ENCODE measurements around the gene SLC44A4. TPM values are rescaled to one million over a fixed set of nuclear protein-coding genes. Genes with fewer than 3 reads are reported as not detected.

SLC44A4 gene
- total and polyA plus RNA-seq, 2 of the 8 experiments (the other 6 are each of a cell fraction or from before 2014, with no cell fraction given), result 4.8 to 7.0 TPM

DNA sequence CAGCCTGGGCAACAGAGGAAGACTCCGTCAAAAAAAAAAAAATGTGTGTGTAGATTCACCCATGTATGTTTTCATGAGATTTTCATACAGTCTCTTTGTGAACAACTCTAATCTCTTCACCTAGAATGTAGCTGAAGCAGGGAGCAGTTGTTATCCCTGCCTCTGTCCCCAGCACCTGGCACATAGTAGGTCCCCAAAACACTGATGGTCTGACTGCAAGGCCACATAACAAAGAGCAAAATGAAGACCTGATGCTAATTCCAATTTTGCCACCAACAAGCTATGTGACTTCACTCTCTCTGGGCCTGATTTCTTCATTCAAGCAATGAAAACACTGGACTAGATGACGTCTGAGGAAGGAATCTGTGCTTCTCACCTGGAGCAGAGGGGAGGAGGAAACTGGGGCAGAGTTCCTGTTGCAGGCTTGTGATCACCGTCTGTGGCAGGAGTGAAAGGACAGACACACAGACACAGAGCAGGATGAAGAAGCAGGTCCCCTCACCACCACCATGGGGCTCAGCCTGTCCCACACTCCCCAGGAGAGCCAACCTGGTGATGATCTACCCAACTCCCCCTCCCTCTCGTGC lies 4.6 kb downstream of the SLC44A4 start:
- Histone ChIP-seq H3K18ac (ENCODE audit: extremely low read depth, low read length) (no peak overlapping the region), H2BK12ac (ENCODE audit: low read depth, low read length) (no peak overlapping the region), H4K5ac (ENCODE audit: insufficient read length, low read depth, low read length) (no peak overlapping the region), H3K79me2 (ENCODE audit: control insufficient read depth in 1 of 2, insufficient read depth in 2 of 2, low read length in 2 of 2) (no peaks in the 10 kb centered on the region), H4K91ac (replicated peaks; ENCODE audit: insufficient read length, low read length) (no peak overlapping the region), H3K23me2 (ENCODE audit: low read depth, low read length) (no peaks in the 10 kb centered on the region; the same call in 1 of the 2 replicates), H3K9ac (replicated peaks in 1 of 4; ENCODE audit: extremely low read depth in 1 of 4, low read depth in 3 of 4, low read length in 3 of 4) (no peak overlapping the region), H2AFZ (ENCODE audit: low read length) (no peak overlapping the region), H2BK15ac (ENCODE audit: low read length) (no peak overlapping the region), H3K4ac (replicated peaks; ENCODE audit: insufficient read length, low read depth, low read length) (no peak overlapping the region), H4K20me1 (replicated peaks in 1 of 2; ENCODE audit: control insufficient read depth in 1 of 2, insufficient read depth in 2 of 2, low read length in 2 of 2) (no peaks in the 10 kb centered on the region), H3K27me3 (replicated peaks in 1 of 4; ENCODE audit: control insufficient read depth in 3 of 4, extremely low read depth in 1 of 4, insufficient read depth in 3 of 4, low read length in 3 of 4) (no peaks in the 10 kb centered on the region), H3K4me3 (ENCODE audit: extremely low read depth in 1 of 4, insufficient read depth in 2 of 4, low read depth in 3 of 4, low read length in 4 of 4) (no peak overlapping the region), H3K36me3 (ENCODE audit: control insufficient read depth in 2 of 4, insufficient read depth in 4 of 4, low read length in 3 of 4) (no peaks in the 10 kb centered on the region), H3K4me1 (replicated peaks in 1 of 4; ENCODE audit: control insufficient read depth in 3 of 4, insufficient read depth in 4 of 4, low read length in 3 of 4) (peaks cover 0 to 22% (median 8%) of the 10 kb centered on the region in 4 experiments; a peak in 4 of 7 replicates), H2BK20ac (ENCODE audit: low read length) (no peak overlapping the region), H4K8ac (ENCODE audit: extremely low read depth, insufficient read depth, low read length) (no peak overlapping the region), H3K9me3 (ENCODE audit: insufficient read depth in 2 of 2, low read depth in 1 of 2, low read length in 1 of 2) (no peaks in the 10 kb centered on the region), H3K56ac (replicated peaks; ENCODE audit: insufficient read length, low read depth, low read length) (no peak overlapping the region), H3K79me1 (ENCODE audit: low read depth, low read length) (no peaks in the 10 kb centered on the region; the same call in 1 of the 2 replicates), H2BK5ac (ENCODE audit: low read depth, low read length) (no peak overlapping the region), H3K14ac (ENCODE audit: insufficient read length) (no peak overlapping the region), H3K4me2 (ENCODE audit: insufficient read depth in 1 of 2, low read depth in 2 of 2, low read length in 2 of 2) (no peak overlapping the region), H3K27ac (ENCODE audit: low read depth, low read length) (no peak overlapping the region), H2AK5ac (ENCODE audit: low read depth, low read length) (no peak overlapping the region), H2BK120ac (replicated peaks; ENCODE audit: low read depth, low read length) (no peak overlapping the region), H3K23ac (ENCODE audit: insufficient read length) (no peak overlapping the region)
- POLR2A ChIA-PET (ENCODE audit: partially characterized antibody), result interaction anchor here (0.5 to 5.6 kb wide), 7 partner anchors 9 to 299 kb away, joined by 3 to 47 read pairs (median 6); partner anchors contain the start of genes EHMT2, NEU1 and TNF
- FAIRE-seq (no peak), DNase-seq (ENCODE audit: low read depth in 1 of 2, low spot score in 2 of 2) (no peak)
- CTCF ChIA-PET (ENCODE audit: partially characterized antibody), result interaction anchor here (0.6 to 8.1 kb wide), 4 partner anchors 15 to 955 kb away, joined by 3 to 59 read pairs (median 4); no protein-coding TSS in a partner anchor
- 88% methylated on average over 4 of the region's 4 CpGs; no CpG with 5 or more reads in 1 of the 2 experiments for WGBS, 2 experiments (ENCODE audit: extremely low coverage in 1 of 2, insufficient coverage in 1 of 2, insufficient read length in 1 of 2, insufficient replicate concordance in 2 of 2, low coverage in 1 of 2, low lambda C conversion rate in 2 of 2, missing lambda C conversion rate in 1 of 2)
- no peak for TF ChIP-seq NANOG (IDR thresholded peaks at IDR 0.05; ENCODE audit: insufficient read depth, low read depth, low read length, poor library complexity, severe bottlenecking)
- TF ChIP-seq JUND (IDR thresholded peaks at IDR 0.05; ENCODE audit: low read length), result no peak
- TF ChIP-seq MAFK (IDR thresholded peaks at IDR 0.05; ENCODE audit: low read depth, low read length), result no peak
- no peak for TF ChIP-seq NRF1 (IDR thresholded peaks at IDR 0.05; ENCODE audit: low read depth, low read length)
- no peak for TF ChIP-seq EZH2 (IDR thresholded peaks at IDR 0.05; ENCODE audit: low read depth, low read length, severe bottlenecking)
- TF ChIP-seq ATF2 (IDR thresholded peaks at IDR 0.05; ENCODE audit: low read length), result no peak
- TF ChIP-seq TCF12 (IDR thresholded peaks at IDR 0.05; ENCODE audit: low read depth, low read length), result no peak
- TF ChIP-seq SRF (IDR thresholded peaks at IDR 0.05; ENCODE audit: low read depth, low read length), result no peak
- TF ChIP-seq SIN3A (conservative IDR thresholded peaks at IDR 0.05 in 1 of 2, IDR thresholded peaks at IDR 0.05 in 1 of 2; ENCODE audit: low read depth in 1 of 2, low read length in 2 of 2), result no peak
- no peak for TF ChIP-seq RBBP5 (IDR thresholded peaks at IDR 0.05; ENCODE audit: borderline replicate concordance, low read depth, low read length)
- no peak for TF ChIP-seq CEBPB (IDR thresholded peaks at IDR 0.05; ENCODE audit: low read depth, low read length)
- TF ChIP-seq SP1 (IDR thresholded peaks at IDR 0.05; ENCODE audit: low read depth, low read length), result no peak

All from H1 (cell line).